Limb (tissue), 2 donors: Measurements from ENCODE around the gene NCBP2.
A peak's percentile ranks its signal among the peaks of the same experiment; 100 is the strongest.
"Not testable (repeated sequence)": the region's sequence is repeated elsewhere in the genome, so short reads cannot be mapped to it uniquely, and the experiment has no call there.

ENCODE experiments used
- DNase-seq, 2 donors: peaks; one replicate each; pipeline ENCODE4 v3.0.0-alpha.2; 2016; ENCODE audit errors: extremely low spot score in 2 of 2

The NCBP2 gene

DNA sequence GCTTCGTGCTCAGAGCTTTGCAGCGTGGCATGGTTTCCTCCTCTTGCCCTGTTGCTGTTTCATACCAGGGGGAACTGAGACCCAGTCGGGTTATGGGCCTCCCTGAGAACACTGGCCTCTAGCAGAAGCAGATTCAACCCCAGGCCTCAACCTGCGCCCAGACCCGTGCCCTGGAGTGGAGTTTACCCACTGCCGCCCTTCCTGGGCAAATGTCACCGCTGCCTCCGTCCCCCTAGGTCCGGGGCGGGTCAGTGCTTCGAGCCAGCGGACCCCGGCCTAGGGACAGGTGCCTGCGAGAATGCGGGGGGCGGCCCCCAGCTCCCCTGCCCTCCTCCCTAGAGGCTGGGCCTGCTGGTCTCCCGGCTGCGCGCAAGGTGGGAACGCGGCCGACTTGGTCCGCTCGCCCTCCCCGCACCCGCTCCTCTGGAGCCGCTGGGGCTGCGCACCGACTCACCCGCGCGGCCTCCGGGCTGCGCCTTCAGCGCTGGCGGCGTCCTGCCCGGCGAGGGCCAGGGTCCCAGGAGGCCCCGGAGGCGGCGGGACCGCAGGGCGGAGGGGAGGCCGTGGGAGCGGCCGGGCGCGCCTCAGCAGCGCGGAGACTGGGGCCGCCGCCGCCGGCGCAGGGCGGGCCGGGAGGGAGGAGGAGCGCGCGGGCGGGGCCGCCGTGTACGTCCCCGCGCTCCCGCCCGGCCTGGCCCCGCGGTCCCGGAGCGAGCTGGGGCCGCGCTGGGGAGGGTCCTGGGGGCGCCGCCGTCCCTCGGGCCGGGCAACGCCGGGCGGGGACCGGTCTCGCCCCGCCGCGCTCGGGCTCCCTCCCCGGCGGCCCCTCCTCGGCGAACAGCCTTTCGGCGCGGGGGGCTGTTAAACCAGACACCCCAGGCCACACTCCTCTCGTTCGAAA is 26.2 kb upstream of the NCBP2 start, which contains the start of gene PIGZ:
Gene PIGZ, minus strand, starts transcription at position 601 of the 901 bp plus-strand sequence. CDS start 16,802 bp downstream, outside the sequence.
- peak in 1 of 2 donors; percentile 57 for DNase-seq

DNA sequence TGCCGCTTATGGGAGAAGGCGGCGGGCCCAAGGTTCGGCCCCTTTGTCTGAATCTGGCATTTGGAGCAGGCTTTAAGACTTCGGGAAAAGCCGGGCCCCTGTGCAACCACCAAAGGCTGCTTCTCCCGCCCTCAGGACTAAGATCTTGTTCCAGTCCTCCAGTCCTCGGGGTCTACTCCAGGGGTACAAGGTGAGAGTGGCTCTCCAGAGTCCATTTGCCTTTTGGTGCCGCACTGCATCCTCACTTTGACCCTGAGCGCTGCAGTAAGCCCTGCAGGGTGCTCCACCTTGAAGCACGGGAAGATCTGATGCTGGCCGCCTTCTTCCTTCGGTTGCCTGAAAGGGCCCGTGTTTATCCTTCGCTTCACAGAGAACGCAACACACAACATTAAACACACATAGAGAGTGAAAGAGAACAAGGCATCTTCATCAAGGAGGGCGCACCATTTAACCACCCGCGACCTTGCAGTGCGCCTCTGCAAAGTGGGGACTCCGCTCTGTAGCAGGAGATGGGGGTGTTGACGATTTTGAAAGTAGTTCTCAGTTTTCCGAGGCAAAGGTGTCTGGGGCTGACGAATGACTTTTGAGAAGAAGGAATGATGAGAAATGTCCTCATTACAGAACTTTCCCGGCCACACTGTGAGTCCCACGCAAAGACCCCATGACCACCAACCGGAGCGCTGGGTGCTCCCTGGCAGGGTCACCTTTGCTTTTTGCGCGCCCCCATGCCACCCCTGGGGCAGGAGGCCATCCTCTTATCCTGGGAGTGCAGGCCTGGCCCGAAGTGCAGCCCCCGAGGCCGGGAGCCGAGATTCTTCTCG is 25.3 kb upstream of the NCBP2 start:
- DNase-seq = peak in 1 of 2 donors; percentile 47

DNA sequence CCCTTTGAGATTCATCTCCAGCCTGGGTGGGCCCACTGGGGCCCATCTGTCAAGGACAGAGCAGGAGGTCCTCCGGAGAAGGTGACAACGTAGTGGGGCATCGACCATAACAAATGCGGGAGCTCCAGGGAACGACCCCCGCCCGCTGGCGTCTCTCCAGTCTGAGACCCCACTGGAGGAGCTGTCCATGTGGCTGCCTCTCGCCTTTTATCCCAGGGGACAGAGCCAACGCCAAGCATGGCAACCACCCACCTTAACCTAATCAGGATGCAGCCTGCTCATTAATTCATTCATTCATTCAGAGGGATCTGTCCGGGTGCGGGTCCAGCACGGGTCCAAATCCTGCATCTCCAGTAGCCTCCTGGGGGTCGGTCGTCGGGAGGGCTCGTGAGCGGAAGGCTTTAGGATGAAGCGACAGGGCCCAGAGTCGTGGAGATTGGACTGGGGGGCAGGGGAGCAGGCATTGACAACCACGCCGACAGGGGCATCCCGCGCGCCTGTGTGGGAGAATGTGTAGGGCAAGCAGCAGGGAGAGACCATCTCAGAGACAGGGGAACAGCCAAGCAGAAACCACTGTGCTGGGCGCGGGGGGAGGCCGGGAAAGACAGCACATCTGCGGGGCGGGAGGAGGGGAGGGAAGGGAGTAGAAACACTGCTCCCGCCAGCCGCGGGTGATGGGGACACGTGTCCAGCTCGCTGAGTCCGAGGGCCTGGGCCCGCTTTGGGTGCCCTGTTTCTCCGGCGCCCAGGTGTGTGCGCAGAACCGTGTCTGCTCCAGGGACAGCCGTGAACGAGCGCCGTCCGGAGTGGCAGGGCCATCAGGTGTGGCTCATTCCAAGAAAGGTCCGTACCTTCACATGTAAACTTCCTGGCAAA is 24.4 kb upstream of the NCBP2 start:
- DNase-seq = peak in 1 of 2 donors; percentile 76

GRCh38 chr3:196965804-196966173 is 23.5 kb upstream of the NCBP2 start:
- no peak for DNase-seq

DNA sequence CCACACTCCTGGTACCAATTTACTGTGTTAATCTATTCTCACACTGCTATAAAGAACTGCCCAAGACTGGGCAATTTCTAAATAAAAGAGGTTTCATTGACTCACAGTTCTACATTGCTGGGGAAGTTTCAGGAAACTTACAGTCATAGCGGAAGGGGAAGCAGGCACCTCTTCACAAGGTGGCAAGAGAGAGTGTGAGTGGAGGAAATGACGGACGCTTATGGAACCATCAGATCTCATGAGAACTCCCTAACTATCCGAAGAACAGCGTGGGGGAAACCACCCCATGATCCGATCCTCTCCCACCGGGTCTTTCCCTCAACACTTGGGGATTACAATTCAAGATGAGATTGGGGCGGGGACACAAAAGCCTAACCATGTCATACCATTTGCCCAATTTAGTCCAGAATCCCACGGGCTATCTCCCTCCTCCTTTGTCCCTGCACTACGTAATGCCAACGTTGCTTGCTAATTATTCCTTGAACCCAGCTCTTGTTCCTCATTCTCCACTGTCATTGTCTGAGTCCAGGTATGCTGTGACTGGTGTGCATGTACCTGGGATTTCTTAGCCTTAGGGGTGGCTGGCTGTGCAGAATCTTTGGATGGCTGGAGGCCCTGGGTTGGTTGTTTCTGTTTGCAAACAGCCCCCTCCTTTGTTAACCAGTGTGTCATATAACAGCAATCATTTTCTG is 22.9 kb upstream of the NCBP2 start:
- DNase-seq = no peak

DNA sequence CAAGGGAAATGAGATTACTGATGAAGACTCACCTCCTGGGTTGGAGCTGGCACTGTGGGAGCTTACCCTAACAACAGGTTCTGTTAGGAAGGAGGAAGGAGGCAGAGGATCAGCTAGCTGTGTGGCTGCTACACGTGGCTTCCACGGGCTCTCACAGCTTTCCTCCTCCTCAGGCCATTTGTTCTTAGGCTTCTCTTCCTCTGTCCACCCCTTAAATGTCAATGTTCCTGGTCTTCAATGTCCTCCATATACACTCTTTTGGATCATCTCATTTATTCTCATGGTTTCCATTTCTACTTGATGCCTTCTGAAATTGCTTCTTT is 21.3 kb upstream of the NCBP2 start:
- no peak for DNase-seq

- no peak for DNase-seq
Observed at GRCh38 chr3:196962930-196963630, 20.8 kb upstream of the NCBP2 start.

DNA sequence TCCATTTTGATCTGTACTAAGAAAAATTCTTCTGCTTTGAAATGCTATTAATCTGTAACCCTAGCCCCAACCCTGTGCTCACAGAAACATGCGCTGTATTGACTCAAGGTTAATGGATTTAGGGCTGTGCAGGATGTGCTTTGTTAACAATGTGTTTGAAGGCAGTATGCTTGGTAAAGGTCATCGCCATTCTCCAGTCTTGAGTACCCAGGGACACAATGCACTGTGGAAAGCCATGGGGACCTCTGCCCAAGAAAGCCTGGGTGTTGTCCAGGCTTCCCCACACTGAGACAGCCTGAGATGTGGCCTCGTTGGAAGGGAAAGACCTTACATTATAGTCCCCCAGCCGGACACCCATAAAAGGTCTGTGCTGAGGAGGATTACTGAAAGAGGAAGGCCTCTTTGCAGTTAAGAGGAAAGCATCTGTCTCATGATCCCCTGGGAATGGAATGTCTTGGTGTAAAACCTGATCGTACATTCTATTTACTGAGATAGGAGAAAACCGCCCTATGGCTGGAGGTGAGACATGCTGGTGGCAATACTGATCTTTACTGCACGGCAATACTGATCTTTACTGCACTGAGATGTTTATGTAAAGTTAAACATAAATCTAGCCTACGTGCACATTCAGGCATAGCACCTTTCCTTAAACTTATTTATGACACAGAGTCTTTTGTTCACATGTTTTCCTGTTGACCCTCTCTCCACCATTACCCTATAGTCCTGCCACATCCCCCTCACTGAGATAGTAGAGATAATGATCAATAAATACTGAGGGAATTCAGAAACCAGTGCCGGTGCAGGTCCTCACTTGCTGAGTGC is 20.0 kb upstream of the NCBP2 start:
- DNase-seq = no peak

DNA sequence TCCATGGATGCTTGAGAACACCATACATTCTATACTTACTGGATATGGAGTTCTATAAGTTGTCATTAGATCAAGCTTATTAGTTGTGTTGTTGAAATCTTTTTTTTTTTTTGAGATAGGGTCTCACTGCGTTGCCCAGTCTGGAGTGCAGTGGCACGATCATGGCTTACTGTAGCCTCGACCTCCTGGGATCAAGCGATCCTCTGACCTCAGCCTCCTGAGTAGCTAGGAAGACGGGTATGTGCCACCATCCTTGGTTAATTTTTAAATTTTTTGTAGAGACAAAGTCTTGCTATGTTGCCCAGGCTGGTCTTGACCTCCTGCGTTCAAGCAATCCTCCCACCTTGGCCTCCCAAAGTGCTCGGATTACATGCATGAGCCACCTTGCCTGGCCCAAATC is 12.5 kb upstream of the NCBP2 start:
- DNase-seq = no peak

GRCh38 chr3:196951371-196951770 is 9.0 kb upstream of the NCBP2 start:
- no peak for DNase-seq

DNA sequence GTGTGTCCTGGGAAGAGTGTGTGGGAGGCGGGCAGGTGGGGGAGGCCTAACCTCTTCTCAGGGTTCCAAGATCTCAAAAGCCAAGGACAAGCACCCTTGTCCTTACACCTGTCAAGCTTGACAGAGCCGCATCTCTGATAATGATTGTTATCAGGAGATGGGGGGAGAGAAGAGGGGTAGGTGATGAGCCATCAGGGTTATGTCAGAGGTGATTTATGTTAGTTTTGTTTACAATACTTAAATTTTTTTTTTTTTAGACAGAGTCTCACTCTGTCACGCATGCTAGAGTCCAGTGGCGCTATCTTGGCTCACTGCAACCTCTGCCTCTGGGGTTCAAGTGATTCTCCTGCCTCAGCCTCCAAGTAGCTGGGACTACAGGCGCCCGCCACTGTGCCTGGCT is 7.4 kb upstream of the NCBP2 start:
- DNase-seq = no peak

DNA sequence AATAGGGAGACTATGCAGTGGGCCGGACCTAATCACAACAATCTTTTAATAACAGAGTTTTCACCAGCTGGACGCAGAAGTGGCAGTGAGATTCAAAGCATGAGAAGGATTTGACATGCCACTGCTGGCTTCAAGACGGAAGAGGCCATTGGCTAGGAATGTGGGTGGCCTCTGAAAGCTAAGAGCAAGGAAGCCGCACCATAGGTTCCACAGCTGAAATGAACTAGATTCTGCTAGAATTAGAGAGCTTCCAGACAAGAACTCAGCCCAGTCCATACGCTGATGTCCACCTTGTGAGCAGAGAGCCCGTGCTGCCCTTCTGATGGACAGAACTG is 6.9 kb upstream of the NCBP2 start:
- DNase-seq = no peak

- DNase-seq = no peak
Observed at GRCh38 chr3:196948442-196949284, 6.3 kb upstream of the NCBP2 start.

GRCh38 chr3:196947860-196948441 is 5.6 kb upstream of the NCBP2 start:
- DNase-seq = no peak

GRCh38 chr3:196947136-196947859 is 5.0 kb upstream of the NCBP2 start:
- no peak for DNase-seq

DNA sequence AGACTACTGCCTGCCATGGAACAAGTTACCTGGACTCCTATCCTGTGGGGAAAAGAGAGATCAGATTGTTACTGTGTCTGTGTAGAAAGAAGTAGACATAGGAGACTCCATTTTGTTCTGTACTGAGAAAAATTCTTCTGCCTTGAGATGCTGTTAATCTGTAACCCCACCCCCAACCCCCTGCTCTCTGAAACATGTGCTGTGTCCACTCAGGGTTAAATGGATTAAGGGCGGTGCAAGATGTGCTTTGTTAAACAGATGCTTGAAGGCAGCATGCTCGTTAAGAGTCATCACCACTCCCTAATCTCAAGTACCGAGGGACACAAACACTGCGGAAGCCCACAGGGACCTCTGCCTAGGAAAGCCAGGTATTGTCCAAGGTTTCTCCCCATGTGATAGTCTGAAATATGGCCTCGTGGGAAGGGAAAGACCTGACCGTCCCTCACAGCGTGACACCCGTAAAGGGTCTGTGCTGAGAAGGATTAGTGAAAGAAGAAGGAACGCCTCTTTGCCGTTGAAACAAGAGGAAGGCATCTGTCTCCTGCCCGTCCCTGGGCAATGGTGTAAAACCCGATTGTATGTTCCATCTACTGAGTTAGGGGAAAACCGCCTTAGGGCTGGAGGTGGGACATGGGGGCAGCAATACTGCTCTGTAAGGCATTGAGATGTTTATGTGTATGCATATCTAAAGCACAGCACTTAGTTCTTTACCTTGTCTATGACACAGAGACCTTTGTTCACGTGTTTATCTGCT is 1.9 kb upstream of the NCBP2 start:
- not testable (repeated sequence) for DNase-seq

DNA sequence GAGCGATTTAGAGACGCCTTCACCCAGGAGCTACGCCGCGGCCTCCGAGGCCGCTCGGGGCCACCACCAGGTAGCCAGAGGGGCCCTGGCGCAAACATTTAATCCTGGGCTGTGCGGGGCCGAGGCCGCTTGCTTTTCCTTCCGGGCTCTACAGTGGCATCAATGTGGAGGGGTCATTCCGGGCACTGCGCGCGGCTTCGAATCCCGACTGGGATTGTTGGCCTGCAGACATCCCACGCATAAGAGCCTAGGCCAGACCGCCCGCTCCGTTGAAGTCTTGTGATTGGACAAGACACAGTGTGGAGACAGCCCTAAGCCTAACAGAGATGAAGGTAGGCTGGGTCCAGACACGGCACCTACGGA is 568 bp upstream of the NCBP2 start:
- DNase-seq = no peak
